KMS-11 (cell line): Measurements from ENCODE around the gene TPSG1.

Experiments
- H2AFZ ChIP-seq: fragments of 200-600 bp; sonication (generic); 2 replicates; pipeline ENCODE4 v1.6.1; 2016; ENCODE audit warnings: antibody characterized with exemption, mixed run types, low read depth
- H3K27ac ChIP-seq: fragments of 200-600 bp; sonication (generic); 2 replicates; pipeline ENCODE4 v1.6.1; 2016; ENCODE audit warnings: mild to moderate bottlenecking, mixed run types
- H3K27me3 ChIP-seq: fragments of 200-600 bp; sonication (generic); 2 replicates; pipeline ENCODE4 v1.6.1; 2017; ENCODE audit warnings: mild to moderate bottlenecking, low read depth, mixed run types, moderate library complexity; ENCODE audit not compliant: insufficient read depth
- H3K36me3 ChIP-seq: fragments of 200-600 bp; sonication (generic); 2 replicates; pipeline ENCODE4 v1.6.1; 2017; ENCODE audit warnings: mild to moderate bottlenecking, mixed run types; ENCODE audit not compliant: insufficient read depth
- H3K4me1 ChIP-seq: fragments of 200-600 bp; sonication (generic); 2 replicates; pipeline ENCODE4 v1.6.1; 2016; ENCODE audit warnings: mild to moderate bottlenecking, low read depth, mixed run types; ENCODE audit not compliant: poor library complexity, severe bottlenecking
- H3K4me2 ChIP-seq: fragments of 200-600 bp; sonication (generic); 2 replicates; pipeline ENCODE4 v1.7.0; 2016; ENCODE audit warnings: mild to moderate bottlenecking, mixed run types
- H3K4me3 ChIP-seq: fragments of 200-600 bp; sonication (generic); IDR thresholded peaks from 2 replicates; pipeline ENCODE4 v1.6.1; 2017; ENCODE audit warnings: low read depth, low read length, mixed read lengths; ENCODE audit not compliant: insufficient read depth
- H3K79me2 ChIP-seq: fragments of 200-600 bp; sonication (generic); 2 replicates; pipeline ENCODE4 v1.6.1; 2016; ENCODE audit warnings: low read depth, mixed run types; ENCODE audit not compliant: insufficient read depth
- H3K9ac ChIP-seq: fragments of 200-600 bp; sonication (generic); 2 replicates; pipeline ENCODE4 v1.6.1; 2016; ENCODE audit warnings: mild to moderate bottlenecking, mixed run types
- H4K20me1 ChIP-seq: fragments of 200-600 bp; sonication (generic); 2 replicates; pipeline ENCODE4 v1.6.1; 2016; ENCODE audit warnings: mild to moderate bottlenecking, mixed run types; ENCODE audit not compliant: insufficient read depth
- TF ChIP-seq, protein P1 (sequence below): fragments of 200-600 bp; sonication (generic); conservative IDR thresholded peaks from 2 replicates; pipeline ENCODE4 v1.6.1; 2017; ENCODE audit warnings: low read depth, mild to moderate bottlenecking, antibody characterized with exemption, low read length, moderate library complexity, mixed read lengths

Gene TPSG1

DNA sequence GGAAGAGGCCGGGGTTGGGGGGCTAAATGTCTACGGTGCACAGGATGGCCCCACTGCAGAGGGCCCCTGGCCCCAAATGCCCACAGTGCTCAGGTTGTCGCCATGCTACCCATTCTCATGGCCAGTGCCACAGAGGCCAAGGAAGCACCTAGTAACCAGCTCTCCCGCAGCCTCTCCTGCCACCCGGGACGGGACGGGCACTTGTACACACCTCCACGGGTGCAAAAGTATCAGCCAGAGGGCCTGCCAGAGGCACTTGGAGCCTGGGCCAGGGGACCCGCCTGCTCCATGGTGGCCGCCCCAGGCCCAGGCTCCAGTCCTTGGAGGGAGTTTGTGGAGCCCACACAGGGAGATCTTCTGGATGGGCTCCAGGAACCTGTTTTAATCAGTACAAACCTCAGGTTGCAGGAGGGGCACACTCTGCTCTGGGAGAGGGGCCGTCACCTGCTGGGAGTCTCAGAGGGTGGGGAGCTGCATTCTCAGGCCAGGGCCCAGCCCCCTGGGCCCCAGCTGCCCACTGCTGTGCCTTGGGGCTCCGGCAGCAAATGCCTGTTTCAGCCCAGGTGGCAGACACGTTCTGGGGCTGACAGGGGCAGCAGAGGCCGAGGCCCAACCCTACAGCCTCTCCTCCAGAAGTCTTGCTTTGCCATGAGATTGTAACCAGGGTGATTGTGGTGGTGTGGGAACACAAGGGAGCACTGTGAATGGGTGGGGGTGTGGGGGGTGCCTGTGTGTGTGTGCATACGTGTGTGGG lies 38.7 kb upstream of the TPSG1 start:
- Histone ChIP-seq H3K4me1 (peaks cover 8% of the 10 kb centered on the region), H3K27ac (no peak overlapping the region), H3K79me2 (no peaks in the 10 kb centered on the region), H2AFZ (no peak overlapping the region), H3K27me3 (peaks cover 92% of the 10 kb centered on the region), H3K4me2 (no peak overlapping the region), H4K20me1 (no peaks in the 10 kb centered on the region), H3K9ac (no peak overlapping the region), H3K4me3 (no peak overlapping the region), H3K36me3 (no peaks in the 10 kb centered on the region)
- TF ChIP-seq, protein P1, sequence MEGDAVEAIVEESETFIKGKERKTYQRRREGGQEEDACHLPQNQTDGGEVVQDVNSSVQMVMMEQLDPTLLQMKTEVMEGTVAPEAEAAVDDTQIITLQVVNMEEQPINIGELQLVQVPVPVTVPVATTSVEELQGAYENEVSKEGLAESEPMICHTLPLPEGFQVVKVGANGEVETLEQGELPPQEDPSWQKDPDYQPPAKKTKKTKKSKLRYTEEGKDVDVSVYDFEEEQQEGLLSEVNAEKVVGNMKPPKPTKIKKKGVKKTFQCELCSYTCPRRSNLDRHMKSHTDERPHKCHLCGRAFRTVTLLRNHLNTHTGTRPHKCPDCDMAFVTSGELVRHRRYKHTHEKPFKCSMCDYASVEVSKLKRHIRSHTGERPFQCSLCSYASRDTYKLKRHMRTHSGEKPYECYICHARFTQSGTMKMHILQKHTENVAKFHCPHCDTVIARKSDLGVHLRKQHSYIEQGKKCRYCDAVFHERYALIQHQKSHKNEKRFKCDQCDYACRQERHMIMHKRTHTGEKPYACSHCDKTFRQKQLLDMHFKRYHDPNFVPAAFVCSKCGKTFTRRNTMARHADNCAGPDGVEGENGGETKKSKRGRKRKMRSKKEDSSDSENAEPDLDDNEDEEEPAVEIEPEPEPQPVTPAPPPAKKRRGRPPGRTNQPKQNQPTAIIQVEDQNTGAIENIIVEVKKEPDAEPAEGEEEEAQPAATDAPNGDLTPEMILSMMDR, result no peak

DNA sequence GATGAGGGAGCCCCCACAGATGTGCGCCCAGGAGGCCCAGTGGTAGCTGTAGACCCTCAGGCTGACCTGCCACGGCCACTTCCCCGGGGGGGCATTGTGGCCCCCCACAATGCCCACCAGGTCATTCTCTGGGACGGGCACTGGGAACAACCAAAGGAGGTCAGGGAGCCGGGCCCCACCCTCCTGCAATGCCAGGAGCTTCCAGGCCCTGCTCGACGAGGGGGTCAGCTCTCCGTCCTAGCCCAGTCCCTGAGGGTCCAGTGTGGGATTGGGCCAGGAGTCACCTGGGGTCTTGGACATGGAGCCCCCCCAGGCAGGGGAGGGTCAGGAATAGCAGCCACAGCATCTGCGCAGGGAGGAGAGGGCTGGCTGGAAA lies 37.8 kb upstream of the TPSG1 start:
- TF ChIP-seq, protein P1, result no peak
- Histone ChIP-seq H3K27me3 (peaks cover 89% of the 10 kb centered on the region), H3K27ac (no peak overlapping the region), H3K4me2 (no peak overlapping the region), H3K4me3 (no peak overlapping the region), H3K4me1 (peaks cover 9% of the 10 kb centered on the region), H3K36me3 (no peaks in the 10 kb centered on the region), H3K79me2 (no peaks in the 10 kb centered on the region), H3K9ac (no peak overlapping the region), H2AFZ (no peak overlapping the region), H4K20me1 (no peaks in the 10 kb centered on the region)

DNA sequence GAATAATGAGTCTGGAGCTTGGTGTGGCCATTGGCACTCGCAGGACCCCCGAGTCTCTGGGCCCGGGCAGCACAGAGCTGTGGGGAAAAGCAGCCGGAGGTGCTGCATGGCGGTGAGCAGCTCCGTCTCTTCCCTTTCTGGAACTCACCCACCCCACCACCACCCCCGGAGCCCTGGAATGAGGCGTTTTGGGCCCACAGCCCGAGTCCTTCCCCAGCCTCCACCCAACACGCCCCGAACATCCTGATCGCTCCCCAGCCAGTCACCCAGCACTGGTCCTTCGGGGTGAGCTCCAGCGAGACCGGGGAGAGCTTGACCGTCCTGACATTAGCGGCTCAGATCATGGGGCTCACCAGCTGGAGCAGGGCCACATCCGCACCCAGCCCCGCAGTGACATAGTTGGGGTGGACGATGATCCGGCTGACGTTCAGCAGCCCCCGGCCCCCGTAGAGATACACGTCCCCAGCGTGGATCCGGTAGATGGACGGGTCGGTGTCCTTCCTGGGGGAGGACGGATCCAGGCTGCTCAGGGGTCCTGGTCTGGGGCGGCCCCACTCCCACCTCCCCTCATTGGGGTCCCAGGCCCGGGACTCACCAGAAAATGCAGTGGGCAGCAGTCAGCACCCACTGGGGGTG lies 37.3 kb upstream of the TPSG1 start:
- Histone ChIP-seq H3K79me2 (no peaks in the 10 kb centered on the region), H3K4me3 (no peak overlapping the region), H2AFZ (no peak overlapping the region), H4K20me1 (no peaks in the 10 kb centered on the region), H3K27ac (no peak overlapping the region), H3K4me2 (no peak overlapping the region), H3K27me3 (peaks cover 89% of the 10 kb centered on the region), H3K4me1 (peaks cover 9% of the 10 kb centered on the region), H3K36me3 (no peaks in the 10 kb centered on the region), H3K9ac (no peak overlapping the region)
- TF ChIP-seq, protein P1, result no peak

DNA sequence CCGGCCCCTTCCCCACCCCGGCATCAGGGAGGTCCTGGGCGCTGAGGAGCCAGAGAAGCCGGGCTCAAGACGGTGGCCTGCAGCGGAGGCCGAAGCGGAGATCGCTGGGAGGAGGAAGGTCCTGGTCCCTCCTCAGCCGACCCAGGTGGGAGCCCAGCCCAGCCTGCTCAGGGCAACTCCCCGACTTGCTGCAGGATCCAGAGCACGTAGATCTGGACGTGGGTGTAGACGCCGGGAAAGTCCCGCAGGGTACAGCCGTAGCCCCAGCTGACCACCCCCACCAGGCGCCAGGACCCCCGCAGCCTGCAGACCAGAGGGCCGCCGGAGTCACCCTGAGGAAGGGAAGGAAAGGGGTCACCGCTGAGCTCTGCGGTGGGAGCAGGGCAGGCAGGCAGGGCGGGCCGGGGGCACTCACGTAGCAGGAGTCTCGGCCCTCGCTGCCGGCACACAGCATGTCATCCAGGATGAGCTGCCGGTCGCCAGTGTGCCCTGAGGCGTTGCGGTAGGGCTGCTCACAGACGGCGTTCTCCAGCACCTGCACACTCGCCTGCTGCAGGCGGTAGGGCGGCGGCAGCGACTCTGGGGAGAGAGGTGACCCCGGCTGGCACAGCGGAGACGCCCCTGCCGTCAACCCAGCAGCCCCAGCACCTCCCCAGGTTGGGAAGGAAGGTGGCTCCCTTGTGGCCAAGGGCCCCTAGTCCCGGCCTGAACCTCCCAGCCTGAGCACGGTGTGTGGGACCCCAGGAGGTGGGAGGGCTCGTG lies 36.2 kb upstream of the TPSG1 start:
- H3K4me1 ChIP-seq, result peaks cover 9% of the 10 kb centered on the region
- no peaks in the 10 kb centered on the region for H3K36me3 ChIP-seq
- no peak overlapping the region for H3K4me3 ChIP-seq
- H3K79me2 ChIP-seq, result no peaks in the 10 kb centered on the region
- no peaks in the 10 kb centered on the region for H4K20me1 ChIP-seq
- H2AFZ ChIP-seq, result no peak overlapping the region
- H3K4me2 ChIP-seq, result no peak overlapping the region
- TF ChIP-seq, protein P1, result no peak
- H3K9ac ChIP-seq, result no peak overlapping the region
- H3K27me3 ChIP-seq, result peaks cover 89% of the 10 kb centered on the region
- no peak overlapping the region for H3K27ac ChIP-seq
